Natural killer cell (primary cell): ENCODE data around the gene CGB1. TPM values are rescaled to one million over a fixed set of nuclear protein-coding genes. Genes with fewer than 3 reads are reported as not detected.

Source experiments
- ATAC-seq, 3 donors: fragments of 150-1000 bp in 2 of 3; fragments of 200-7000 bp in 1 of 3; cut with Tn5 transposase; 1 replicate in 1 of 3; 2 replicates in 2 of 3; pipeline ENCODE4 v1.10.0; 2021; ENCODE audit warnings: mild to moderate bottlenecking in 2 of 3, moderate library complexity in 2 of 3
- DNase-seq, 2 donors: peaks; one replicate each; pipeline versions ENCODE4 v3.0.0 to v3.0.0-alpha.2; 2013 to 2021; ENCODE audit warnings: mixed read lengths in 1 of 2
- H3K27ac ChIP-seq: one replicate; pipeline ENCODE4 v1.5.1; 2013; ENCODE audit warnings: mild to moderate bottlenecking, low read length
- H3K27me3 ChIP-seq: one replicate; pipeline ENCODE4 v1.6.1; 2013; ENCODE audit warnings: low read length; ENCODE audit not compliant: control insufficient read depth, insufficient read depth
- H3K36me3 ChIP-seq: one replicate; pipeline ENCODE4 v1.6.1; 2013; ENCODE audit warnings: low read length; ENCODE audit not compliant: control insufficient read depth, insufficient read depth
- H3K4me1 ChIP-seq: one replicate; pipeline ENCODE4 v1.6.1; 2013; ENCODE audit warnings: low read length; ENCODE audit not compliant: control insufficient read depth, insufficient read depth
- H3K4me3 ChIP-seq: one replicate; pipeline ENCODE4 v1.5.1; 2013; ENCODE audit warnings: low read length
- H3K9me3 ChIP-seq: one replicate; pipeline ENCODE4 v1.6.1; 2013; ENCODE audit warnings: low read length; ENCODE audit not compliant: control insufficient read depth, insufficient read depth
- H3K27ac Mint-ChIP-seq, 2 donors: one replicate each; pipeline ENCODE4 v1.8.0; 2022; ENCODE audit warnings: mild to moderate bottlenecking in 2 of 2, mixed read lengths in 2 of 2, moderate library complexity in 1 of 2
- H3K27me3 Mint-ChIP-seq, 2 donors: one replicate each; pipeline ENCODE4 v1.8.0; 2022; ENCODE audit warnings: low read depth in 2 of 2, mixed read lengths in 2 of 2
- H3K36me3 Mint-ChIP-seq: one replicate; pipeline ENCODE4 v1.8.0; 2022; ENCODE audit warnings: mixed read lengths
- H3K4me1 Mint-ChIP-seq, 2 donors: one replicate each; pipeline ENCODE4 v1.8.0; 2022; ENCODE audit warnings: mixed read lengths in 2 of 2
- H3K4me3 Mint-ChIP-seq: one replicate; pipeline ENCODE4 v1.8.0; 2022; ENCODE audit warnings: mild to moderate bottlenecking, moderate library complexity, mixed read lengths
- H3K9me3 Mint-ChIP-seq, 2 donors: one replicate each; pipeline ENCODE4 v1.8.0; 2022; ENCODE audit warnings: mixed read lengths in 2 of 2
- WGBS: methylation state at CpG from one replicate; pipeline ENCODE4 v1.1.7; 2013; ENCODE audit warnings: missing lambda C conversion rate; ENCODE audit not compliant: insufficient coverage; 5-methylcytosine and 5-hydroxymethylcytosine counted together
- intact Hi-C: fragments of 100-400 bp; cut with micrococcal nuclease; formaldehyde crosslinking; loops from one replicate; pipeline ENCODE4 v1.14.2; 2022
- total RNA-seq, 4 donors: library from RNA; stranded (reverse); fragments of 120-200 nt in 1 of 4; gene quantifications; one replicate each; pipeline versions ENCODE4 v1.2.3 to v1.2.4, GENCODE V29; 2013 to 2022
- TF ChIP-seq, protein P1 (sequence below): fragments of 200-600 bp; IDR thresholded peaks from one replicate; pipeline ENCODE4 v1.8.0; 2022; ENCODE audit warnings: antibody characterized with exemption

The CGB1 gene
- total RNA-seq, 3 donors from 2014 or later (not counting 1 experiment from before 2014, with no cell fraction given): not detected

- TF ChIP-seq, protein P1, sequence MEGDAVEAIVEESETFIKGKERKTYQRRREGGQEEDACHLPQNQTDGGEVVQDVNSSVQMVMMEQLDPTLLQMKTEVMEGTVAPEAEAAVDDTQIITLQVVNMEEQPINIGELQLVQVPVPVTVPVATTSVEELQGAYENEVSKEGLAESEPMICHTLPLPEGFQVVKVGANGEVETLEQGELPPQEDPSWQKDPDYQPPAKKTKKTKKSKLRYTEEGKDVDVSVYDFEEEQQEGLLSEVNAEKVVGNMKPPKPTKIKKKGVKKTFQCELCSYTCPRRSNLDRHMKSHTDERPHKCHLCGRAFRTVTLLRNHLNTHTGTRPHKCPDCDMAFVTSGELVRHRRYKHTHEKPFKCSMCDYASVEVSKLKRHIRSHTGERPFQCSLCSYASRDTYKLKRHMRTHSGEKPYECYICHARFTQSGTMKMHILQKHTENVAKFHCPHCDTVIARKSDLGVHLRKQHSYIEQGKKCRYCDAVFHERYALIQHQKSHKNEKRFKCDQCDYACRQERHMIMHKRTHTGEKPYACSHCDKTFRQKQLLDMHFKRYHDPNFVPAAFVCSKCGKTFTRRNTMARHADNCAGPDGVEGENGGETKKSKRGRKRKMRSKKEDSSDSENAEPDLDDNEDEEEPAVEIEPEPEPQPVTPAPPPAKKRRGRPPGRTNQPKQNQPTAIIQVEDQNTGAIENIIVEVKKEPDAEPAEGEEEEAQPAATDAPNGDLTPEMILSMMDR: peak; percentile 67
- H3K4me1 ChIP-seq: peaks cover 33% of the 10 kb centered on the region
- Mint-ChIP-seq H3K27me3 (peaks cover 0 to 7% of the 10 kb centered on the region in 2 donors), H3K36me3 (no peaks in the 10 kb centered on the region), H3K9me3 (no peaks in the 10 kb centered on the region), H3K27ac (peak overlapping the region in 1 of 2 donors; percentile 84), H3K4me3 (peak overlapping the region; percentile 86), H3K4me1 (peaks cover 15 to 36% of the 10 kb centered on the region in 2 donors)
- DNase-seq (peak; percentile 62 to 80), ATAC-seq (peak; percentile 82 to 84 (median 84))
- under 1% methylated on average over 62 of the region's 62 CpGs for WGBS
- intact Hi-C loops: no loop called here
- peak overlapping the region; percentile 50 for H3K4me3 ChIP-seq
- H3K36me3 ChIP-seq: no peaks in the 10 kb centered on the region
- H3K9me3 ChIP-seq: no peaks in the 10 kb centered on the region
- H3K27ac ChIP-seq: no peak overlapping the region
- peaks cover 3% of the 10 kb centered on the region for H3K27me3 ChIP-seq
Observed at GRCh38 chr19:49017666-49018351, 18.9 kb downstream of the CGB1 start.

DNA sequence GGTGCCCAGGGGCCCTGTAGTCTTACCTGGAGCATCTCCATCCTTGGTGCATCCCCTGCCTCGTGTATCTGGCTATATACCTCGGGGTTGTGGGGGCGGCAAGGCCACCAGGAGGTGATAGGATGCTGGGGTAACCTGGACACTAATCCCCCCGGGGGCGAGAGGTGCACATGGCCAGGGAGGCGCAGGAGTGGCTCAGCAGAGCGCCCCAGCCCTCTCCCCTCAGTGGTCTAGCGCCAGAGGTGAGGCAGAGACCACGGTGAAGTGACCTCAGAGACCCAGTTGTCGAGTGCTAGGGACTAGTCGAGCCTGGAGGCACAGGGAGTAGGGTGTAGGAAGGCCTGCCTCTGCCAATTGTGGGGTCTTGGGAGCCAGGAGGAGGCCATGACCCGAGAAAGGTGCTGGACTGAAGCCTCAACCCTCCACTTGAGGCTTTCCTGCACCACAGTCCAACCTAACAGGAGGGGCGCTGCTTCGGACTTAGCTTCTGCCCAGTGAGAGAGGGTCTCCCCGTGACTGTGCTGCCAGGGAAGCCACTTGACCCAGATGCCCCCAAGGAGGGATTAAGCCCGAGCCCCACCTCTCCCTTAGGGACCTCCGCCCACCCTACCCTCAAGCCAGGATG is 19.5 kb downstream of the CGB1 start, which contains the start of gene LHB:
TSS of gene LHB (minus strand) at position 51 of the 625 bp plus-strand sequence. CDS start at position 41, 10 bp downstream.
- DNase-seq: peak in 1 of 2 donors; percentile 8
- H3K27ac Mint-ChIP-seq: peak within 1 kb of the TSS in 1 of 2 donors; percentile 84
- TF ChIP-seq, protein P1: no peak
- Histone ChIP-seq H3K36me3 (no peaks in the 10 kb centered on the region), H3K27me3 (peaks cover 3% of the 10 kb centered on the region), H3K4me1 (peaks cover 33% of the 10 kb centered on the region), H3K27ac (no peak within 1 kb of the TSS), H3K9me3 (no peaks in the 10 kb centered on the region), H3K4me3 (peak within 1 kb of the TSS; percentile 50)
- intact Hi-C loops: no loop called here
- no peaks in the 10 kb centered on the region for H3K36me3 Mint-ChIP-seq
- 67% methylated on average over 16 of the region's 17 CpGs for WGBS
- H3K4me3 Mint-ChIP-seq: peak within 1 kb of the TSS; percentile 86
- H3K9me3 Mint-ChIP-seq: no peaks in the 10 kb centered on the region
- ATAC-seq: no peak
- H3K27me3 Mint-ChIP-seq: peaks cover 0 to 7% of the 10 kb centered on the region in 2 donors
- H3K4me1 Mint-ChIP-seq: peaks cover 15 to 36% of the 10 kb centered on the region in 2 donors

DNA sequence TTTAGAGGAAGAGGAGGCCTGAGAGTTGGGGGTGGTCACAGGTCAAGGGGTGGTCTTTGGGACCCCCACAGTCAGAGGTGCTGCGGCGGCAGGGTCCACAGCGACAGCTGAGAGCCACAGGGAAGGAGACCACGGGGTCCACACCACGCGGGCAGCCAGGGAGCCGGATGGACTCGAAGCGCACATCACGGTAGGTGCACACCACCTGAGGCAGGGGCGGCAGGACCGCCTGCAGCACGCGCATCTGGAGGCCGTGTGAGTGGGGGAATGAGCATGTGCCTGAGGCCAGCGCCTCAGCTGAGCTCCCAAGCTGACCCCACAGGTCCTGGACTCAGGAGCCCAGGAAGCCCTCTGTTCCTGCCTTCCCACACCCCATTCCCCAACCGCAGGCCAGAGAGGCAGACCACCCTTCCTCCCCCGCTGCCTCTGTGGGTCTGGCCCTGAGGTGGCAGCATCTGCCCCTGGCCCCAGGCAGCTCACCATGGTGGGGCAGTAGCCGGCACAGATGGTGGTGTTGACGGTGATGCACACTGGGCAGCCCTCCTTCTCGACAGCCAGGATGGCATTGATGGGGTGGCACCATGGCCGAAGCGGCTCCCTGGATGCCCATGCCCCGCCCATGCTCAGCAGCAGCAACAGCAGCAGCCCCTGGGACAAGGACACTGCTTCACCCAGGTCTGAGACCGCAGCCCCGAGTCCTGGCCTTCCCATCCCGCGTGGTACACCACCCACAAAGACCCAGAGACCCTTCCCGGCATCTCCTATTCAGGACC is 20.4 kb downstream of the CGB1 start:
- ATAC-seq: no peak
- intact Hi-C loops: no loop called here
- Mint-ChIP-seq H3K9me3 (no peaks in the 10 kb centered on the region), H3K4me3 (peak overlapping the region; percentile 49), H3K27me3 (peaks cover 0 to 7% of the 10 kb centered on the region in 2 donors), H3K36me3 (no peaks in the 10 kb centered on the region), H3K27ac (no peak overlapping the region), H3K4me1 (peaks cover 15 to 33% of the 10 kb centered on the region in 2 donors)
- Histone ChIP-seq H3K27me3 (peaks cover 3% of the 10 kb centered on the region), H3K36me3 (peaks cover 6% of the 10 kb centered on the region), H3K4me3 (no peak overlapping the region), H3K9me3 (no peaks in the 10 kb centered on the region), H3K4me1 (peaks cover 33% of the 10 kb centered on the region), H3K27ac (no peak overlapping the region)
- peak in 1 of 2 donors; percentile 6 for DNase-seq
- 95% methylated on average over 16 of the region's 29 CpGs for WGBS
- TF ChIP-seq, protein P1: no peak
